B cell (primary cell): ENCODE measurements around the gene ACTN1. TPM values are rescaled to one million over a fixed set of nuclear protein-coding genes. Genes with fewer than 3 reads are reported as not detected.

Experiments used
- ATAC-seq: fragments of 200-7000 bp; cut with Tn5 transposase; one replicate; pipeline ENCODE4 v1.10.0; 2021; ENCODE audit warnings: low read depth, mild to moderate bottlenecking, moderate number of reproducible peaks, moderate library complexity
- CTCF ChIA-PET: fragments of 350-600 bp; sonication (Branson Sonifier 250); formaldehyde crosslinking; loops from one replicate; lab custom pipeline; 2021; ENCODE audit warnings: antibody characterized with exemption, inconsistent platforms; lab: Charles Lee
- POLR2A ChIA-PET: fragments of 350-600 bp; sonication (Branson Sonifier 250); formaldehyde crosslinking; loops from one replicate; lab custom pipeline; 2021; ENCODE audit warnings: antibody characterized with exemption; lab: Charles Lee
- DNase-seq: peaks from one replicate; pipeline ENCODE4 v3.0.0; 2013
- H2AFZ ChIP-seq: 2 replicates; pipeline ENCODE4 v1.6.1; 2012; ENCODE audit warnings: mild to moderate bottlenecking, low read depth, low read length; ENCODE audit not compliant: insufficient read depth, poor library complexity, severe bottlenecking
- H3K27ac ChIP-seq, 2 donors: 1 replicate in 1 of 2; 2 replicates in 1 of 2; pipeline ENCODE4 v1.5.1; 2012 to 2013; ENCODE audit warnings: low read length in 2 of 2, mild to moderate bottlenecking in 2 of 2, moderate library complexity in 1 of 2
- H3K27me3 ChIP-seq, 4 experiments: fragments of 200-600 bp in 1 of 4; sonication (generic) in 1 of 4; replicated peaks in 1 of 4; 1 replicate in 2 of 4; 2 replicates in 2 of 4; pipeline versions ENCODE4 v1.6.1 to v1.7.0; 2013 to 2016; ENCODE audit warnings: low read length in 3 of 4, mild to moderate bottlenecking in 2 of 4, mixed read lengths in 1 of 4, moderate library complexity in 1 of 4; ENCODE audit not compliant: insufficient read depth in 4 of 4, control insufficient read depth in 3 of 4; ENCODE audit errors: control extremely low read depth in 1 of 4
- H3K36me3 ChIP-seq, 2 experiments: replicated peaks in 1 of 2; 1 replicate in 1 of 2; 2 replicates in 1 of 2; pipeline versions ENCODE4 v1.6.1 to v1.7.1; 2013; ENCODE audit warnings: low read length in 1 of 2; ENCODE audit not compliant: insufficient read depth in 2 of 2, control insufficient read depth in 1 of 2; ENCODE audit errors: control extremely low read depth in 1 of 2, extremely low read depth in 1 of 2
- H3K4me1 ChIP-seq, 2 donors: fragments of 200-600 bp in 1 of 2; sonication (generic) in 1 of 2; 1 replicate in 1 of 2; 2 replicates in 1 of 2; pipeline versions ENCODE4 v1.5.1 to v1.6.1; 2013 to 2017; ENCODE audit warnings: low read length in 2 of 2; ENCODE audit not compliant: control insufficient read depth in 2 of 2, insufficient read depth in 2 of 2
- H3K4me2 ChIP-seq: replicated peaks from 2 replicates; pipeline ENCODE3; 2012; ENCODE audit warnings: mild to moderate bottlenecking, low read depth, low read length; ENCODE audit not compliant: poor library complexity, severe bottlenecking
- H3K4me3 ChIP-seq, 5 experiments: fragments of 200-600 bp in 1 of 5; sonication (generic) in 1 of 5; 1 replicate in 3 of 5; 2 replicates in 2 of 5; pipeline versions ENCODE4 v1.5.1 to v1.7.0; 2011 to 2016; ENCODE audit warnings: low read length in 4 of 5, mild to moderate bottlenecking in 4 of 5, low read depth in 2 of 5, control low read depth in 1 of 5, moderate library complexity in 1 of 5; ENCODE audit not compliant: insufficient read depth in 1 of 5; ENCODE audit errors: control extremely low read depth in 1 of 5, extremely low read depth in 1 of 5
- H3K79me2 ChIP-seq: fragments of 200-600 bp; sonication (generic); one replicate; pipeline ENCODE4 v1.6.0; 2016; ENCODE audit warnings: low read length; ENCODE audit not compliant: control insufficient read depth, insufficient read depth
- H3K9ac ChIP-seq: fragments of 200-600 bp; sonication (generic); 2 replicates; pipeline ENCODE4 v1.6.1; 2017; ENCODE audit warnings: mild to moderate bottlenecking, low read length, moderate library complexity
- H3K9me3 ChIP-seq, 3 donors: one replicate each; pipeline versions ENCODE4 v1.6.1 to v1.7.1; 2013; ENCODE audit warnings: low read length in 2 of 3; ENCODE audit not compliant: control insufficient read depth in 2 of 3, insufficient read depth in 1 of 3; ENCODE audit errors: control extremely low read depth in 1 of 3
- H4K20me1 ChIP-seq: 2 replicates; pipeline ENCODE4 v1.6.0; 2012; ENCODE audit warnings: mild to moderate bottlenecking, low read length; ENCODE audit not compliant: insufficient read depth, control insufficient read depth, poor library complexity, severe bottlenecking
- H3K27ac Mint-ChIP-seq: one replicate; pipeline ENCODE4 v1.8.0; 2021; ENCODE audit warnings: mixed read lengths
- H3K27me3 Mint-ChIP-seq: one replicate; pipeline ENCODE4 v1.8.0; 2021; ENCODE audit warnings: mixed read lengths
- H3K4me1 Mint-ChIP-seq: one replicate; pipeline ENCODE4 v1.8.0; 2021; ENCODE audit warnings: mixed read lengths
- H3K4me3 Mint-ChIP-seq: one replicate; pipeline ENCODE4 v1.8.0; 2021; ENCODE audit warnings: mixed read lengths
- H3K9me3 Mint-ChIP-seq: one replicate; pipeline ENCODE4 v1.8.0; 2022; ENCODE audit warnings: mixed read lengths; ENCODE audit not compliant: insufficient read depth
- CTCF ChIP-seq: fragments of 200-600 bp; IDR thresholded peaks from one replicate; pipeline ENCODE4 v1.8.0; 2022; ENCODE audit warnings: antibody characterized with exemption, mild to moderate bottlenecking
- EZH2 ChIP-seq: IDR thresholded peaks from 2 replicates; pipeline ENCODE4 v1.6.1; 2012; ENCODE audit warnings: borderline replicate concordance, low read depth, mild to moderate bottlenecking, moderate library complexity, low read length; ENCODE audit not compliant: insufficient read depth, poor library complexity, severe bottlenecking
- WGBS: methylation state at CpG from one replicate; pipeline ENCODE4 v1.1.5; 2013; ENCODE audit warnings: missing lambda C conversion rate; ENCODE audit not compliant: insufficient coverage; 5-methylcytosine and 5-hydroxymethylcytosine counted together
- intact Hi-C: fragments of 100-400 bp; cut with micrococcal nuclease; formaldehyde crosslinking; loops from one replicate; pipeline ENCODE4 v1.10.0; 2022
- polyA plus RNA-seq: library from polyadenylated mRNA; depleted of rRNA; stranded (reverse); fragments of >200 nt; gene quantifications from 2 replicates; pipeline ENCODE4 v1.2.3, GENCODE V29; 2012
- total RNA-seq, 2 donors: library from RNA; stranded (reverse); fragments of 120-200 nt in 1 of 2; gene quantifications; 1 replicate in 1 of 2; 2 replicates in 1 of 2; pipeline versions ENCODE4 v1.2.3 to v1.2.4, GENCODE V29; 2013 to 2022

The ACTN1 gene
- total and polyA plus RNA-seq, 2 donors (not counting 1 experiment from before 2014, with no cell fraction given): 0.74 to 0.89 TPM

- no peak overlapping the region for H3K9ac ChIP-seq
- no peaks in the 10 kb centered on the region for H3K79me2 ChIP-seq
- H3K4me3 ChIP-seq: no peak overlapping the region
- no peak overlapping the region for H3K27ac ChIP-seq
- intact Hi-C loops: no loop called here
- WGBS: 80% methylated on average over 1 of the region's 2 CpGs
- Mint-ChIP-seq H3K27ac (no peak overlapping the region), H3K4me3 (no peak overlapping the region), H3K4me1 (peaks cover 9% of the 10 kb centered on the region), H3K27me3 (peaks cover 28% of the 10 kb centered on the region), H3K9me3 (no peaks in the 10 kb centered on the region)
- CTCF ChIA-PET: no interaction called here
- H4K20me1 ChIP-seq: no peaks in the 10 kb centered on the region
- H3K36me3 ChIP-seq: no peaks in the 10 kb centered on the region
- POLR2A ChIA-PET: no interaction called here
- TF ChIP-seq CTCF (no peak), EZH2 (no peak)
- ATAC-seq (no peak), DNase-seq (no peak)
- H2AFZ ChIP-seq: no peak overlapping the region
- peaks cover 0 to 37% (median 11%) of the 10 kb centered on the region in 4 experiments for H3K27me3 ChIP-seq
- no peak overlapping the region for H3K4me2 ChIP-seq
- H3K9me3 ChIP-seq: peaks cover 0 to 6% (median 0%) of the 10 kb centered on the region in 3 donors
- H3K4me1 ChIP-seq: peaks cover 12 to 19% of the 10 kb centered on the region in 2 donors
These were observed 3.5 kb upstream of the ACTN1 start for GRCh38 chr14:68982581-68982980.

GRCh38 chr14:68981539-68981976 lies 2.5 kb upstream of the ACTN1 start:
- Mint-ChIP-seq H3K27ac (no peak overlapping the region), H3K4me3 (no peak overlapping the region), H3K27me3 (peaks cover 37% of the 10 kb centered on the region), H3K4me1 (peaks cover 9% of the 10 kb centered on the region), H3K9me3 (no peaks in the 10 kb centered on the region)
- Histone ChIP-seq H3K4me1 (peaks cover 16 to 19% of the 10 kb centered on the region in 2 donors), H2AFZ (no peak overlapping the region), H3K27ac (no peak overlapping the region), H3K9ac (no peak overlapping the region), H4K20me1 (no peaks in the 10 kb centered on the region), H3K4me3 (no peak overlapping the region), H3K27me3 (peaks cover 0 to 47% (median 15%) of the 10 kb centered on the region in 4 experiments), H3K79me2 (no peaks in the 10 kb centered on the region), H3K9me3 (peaks cover 0 to 6% (median 0%) of the 10 kb centered on the region in 3 donors), H3K4me2 (no peak overlapping the region), H3K36me3 (no peaks in the 10 kb centered on the region)
- ChIA-PET CTCF (no interaction called here), POLR2A (no interaction called here)
- TF ChIP-seq EZH2 (no peak), CTCF (no peak)
- intact Hi-C loops: no loop called here
- DNase-seq (no peak), ATAC-seq (no peak)
- whole genome bisulfite sequencing: 70% methylated on average over 6 of the region's 7 CpGs
